ENCODE data around the gene RFXAP.

DNA sequence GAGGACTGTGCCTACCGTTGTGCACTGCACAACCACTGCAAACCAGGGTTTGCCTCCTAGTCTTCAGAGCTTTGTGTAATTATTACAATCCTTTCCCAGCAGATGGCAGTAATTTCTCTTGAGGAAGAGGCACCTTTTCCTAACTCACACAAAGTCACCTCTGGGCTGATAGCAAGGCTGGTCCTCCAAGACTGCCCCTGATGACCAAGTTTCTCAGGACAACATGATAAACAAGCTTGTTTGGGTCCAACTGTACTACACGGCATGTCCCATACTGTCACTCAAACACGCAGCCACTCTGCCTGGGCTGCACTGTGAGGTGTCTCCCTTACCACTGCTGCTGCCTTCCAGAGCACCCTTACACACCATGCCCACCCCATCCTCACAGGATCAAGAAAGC is 39.3 kb downstream of the RFXAP start:
- no peak for TF ChIP-seq NR1H2 (CRISPR knock-in tag; IDR thresholded peaks at IDR 0.05)
- TF ChIP-seq, protein P1, sequence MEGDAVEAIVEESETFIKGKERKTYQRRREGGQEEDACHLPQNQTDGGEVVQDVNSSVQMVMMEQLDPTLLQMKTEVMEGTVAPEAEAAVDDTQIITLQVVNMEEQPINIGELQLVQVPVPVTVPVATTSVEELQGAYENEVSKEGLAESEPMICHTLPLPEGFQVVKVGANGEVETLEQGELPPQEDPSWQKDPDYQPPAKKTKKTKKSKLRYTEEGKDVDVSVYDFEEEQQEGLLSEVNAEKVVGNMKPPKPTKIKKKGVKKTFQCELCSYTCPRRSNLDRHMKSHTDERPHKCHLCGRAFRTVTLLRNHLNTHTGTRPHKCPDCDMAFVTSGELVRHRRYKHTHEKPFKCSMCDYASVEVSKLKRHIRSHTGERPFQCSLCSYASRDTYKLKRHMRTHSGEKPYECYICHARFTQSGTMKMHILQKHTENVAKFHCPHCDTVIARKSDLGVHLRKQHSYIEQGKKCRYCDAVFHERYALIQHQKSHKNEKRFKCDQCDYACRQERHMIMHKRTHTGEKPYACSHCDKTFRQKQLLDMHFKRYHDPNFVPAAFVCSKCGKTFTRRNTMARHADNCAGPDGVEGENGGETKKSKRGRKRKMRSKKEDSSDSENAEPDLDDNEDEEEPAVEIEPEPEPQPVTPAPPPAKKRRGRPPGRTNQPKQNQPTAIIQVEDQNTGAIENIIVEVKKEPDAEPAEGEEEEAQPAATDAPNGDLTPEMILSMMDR (IDR thresholded peaks at IDR 0.05) = 0 out of 2 replicates have a peak, but pooled peaks have one; percentile 13
- no peak for TF ChIP-seq ZNF121 (CRISPR knock-in tag; IDR thresholded peaks at IDR 0.05)
- TF ChIP-seq ZNF317 (CRISPR knock-in tag; IDR thresholded peaks at IDR 0.05; ENCODE audit: borderline replicate concordance, low read depth) = no peak
- no peak for TF ChIP-seq NFE2L1 (CRISPR knock-in tag; IDR thresholded peaks at IDR 0.05)
- no peak for TF ChIP-seq CREB1 (CRISPR knock-in tag; IDR thresholded peaks at IDR 0.05)
- TF ChIP-seq, protein P2, sequence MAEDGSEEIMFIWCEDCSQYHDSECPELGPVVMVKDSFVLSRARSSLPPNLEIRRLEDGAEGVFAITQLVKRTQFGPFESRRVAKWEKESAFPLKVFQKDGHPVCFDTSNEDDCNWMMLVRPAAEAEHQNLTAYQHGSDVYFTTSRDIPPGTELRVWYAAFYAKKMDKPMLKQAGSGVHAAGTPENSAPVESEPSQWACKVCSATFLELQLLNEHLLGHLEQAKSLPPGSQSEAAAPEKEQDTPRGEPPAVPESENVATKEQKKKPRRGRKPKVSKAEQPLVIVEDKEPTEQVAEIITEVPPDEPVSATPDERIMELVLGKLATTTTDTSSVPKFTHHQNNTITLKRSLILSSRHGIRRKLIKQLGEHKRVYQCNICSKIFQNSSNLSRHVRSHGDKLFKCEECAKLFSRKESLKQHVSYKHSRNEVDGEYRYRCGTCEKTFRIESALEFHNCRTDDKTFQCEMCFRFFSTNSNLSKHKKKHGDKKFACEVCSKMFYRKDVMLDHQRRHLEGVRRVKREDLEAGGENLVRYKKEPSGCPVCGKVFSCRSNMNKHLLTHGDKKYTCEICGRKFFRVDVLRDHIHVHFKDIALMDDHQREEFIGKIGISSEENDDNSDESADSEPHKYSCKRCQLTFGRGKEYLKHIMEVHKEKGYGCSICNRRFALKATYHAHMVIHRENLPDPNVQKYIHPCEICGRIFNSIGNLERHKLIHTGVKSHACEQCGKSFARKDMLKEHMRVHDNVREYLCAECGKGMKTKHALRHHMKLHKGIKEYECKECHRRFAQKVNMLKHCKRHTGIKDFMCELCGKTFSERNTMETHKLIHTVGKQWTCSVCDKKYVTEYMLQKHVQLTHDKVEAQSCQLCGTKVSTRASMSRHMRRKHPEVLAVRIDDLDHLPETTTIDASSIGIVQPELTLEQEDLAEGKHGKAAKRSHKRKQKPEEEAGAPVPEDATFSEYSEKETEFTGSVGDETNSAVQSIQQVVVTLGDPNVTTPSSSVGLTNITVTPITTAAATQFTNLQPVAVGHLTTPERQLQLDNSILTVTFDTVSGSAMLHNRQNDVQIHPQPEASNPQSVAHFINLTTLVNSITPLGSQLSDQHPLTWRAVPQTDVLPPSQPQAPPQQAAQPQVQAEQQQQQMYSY (CRISPR knock-in tag; IDR thresholded peaks at IDR 0.05) = no peak
- TF ChIP-seq NFYB (CRISPR knock-in tag; conservative IDR thresholded peaks at IDR 0.05; ENCODE audit: low read depth) = no peak
- TF ChIP-seq ZNF219 (CRISPR knock-in tag; IDR thresholded peaks at IDR 0.05; ENCODE audit: borderline replicate concordance) = no peak
- TF ChIP-seq ETV6 (CRISPR knock-in tag; IDR thresholded peaks at IDR 0.05) = no peak
- no peak for TF ChIP-seq RORB (CRISPR knock-in tag; IDR thresholded peaks at IDR 0.05)
